HG02759 (cell line): ENCODE measurements around the gene PSD2.
A peak's percentile ranks its signal among the peaks of the same experiment; 100 is the strongest.

Source experiments
- ATAC-seq: cut with Tn5 transposase; IDR thresholded peaks from one replicate; pipeline ENCODE4 v1.9.1; 2021; ENCODE audit warnings: mild to moderate bottlenecking, moderate library complexity; ENCODE audit not compliant: unreplicated experiment

The PSD2 gene

DNA sequence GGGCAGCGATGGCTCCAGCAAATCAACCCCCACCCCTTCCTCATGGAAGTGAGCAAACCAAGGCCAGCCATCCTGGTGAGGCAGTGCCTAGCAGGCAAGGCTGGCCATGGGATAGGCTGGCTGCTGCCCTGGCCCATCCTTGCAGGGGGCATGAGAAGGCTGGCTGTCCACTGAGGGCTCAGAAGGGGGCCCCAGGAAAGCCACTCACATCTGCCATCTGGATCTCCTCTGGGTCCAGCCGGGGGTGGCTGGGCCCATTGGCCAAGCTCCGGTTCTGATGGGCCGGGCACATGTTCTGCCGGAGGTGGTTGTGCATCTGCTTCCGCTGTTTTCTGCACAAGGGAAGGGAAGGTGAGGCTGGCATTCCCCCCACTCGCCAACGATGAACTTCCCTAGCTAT lies 57.1 kb downstream of the PSD2 start:
- no peak for ATAC-seq

DNA sequence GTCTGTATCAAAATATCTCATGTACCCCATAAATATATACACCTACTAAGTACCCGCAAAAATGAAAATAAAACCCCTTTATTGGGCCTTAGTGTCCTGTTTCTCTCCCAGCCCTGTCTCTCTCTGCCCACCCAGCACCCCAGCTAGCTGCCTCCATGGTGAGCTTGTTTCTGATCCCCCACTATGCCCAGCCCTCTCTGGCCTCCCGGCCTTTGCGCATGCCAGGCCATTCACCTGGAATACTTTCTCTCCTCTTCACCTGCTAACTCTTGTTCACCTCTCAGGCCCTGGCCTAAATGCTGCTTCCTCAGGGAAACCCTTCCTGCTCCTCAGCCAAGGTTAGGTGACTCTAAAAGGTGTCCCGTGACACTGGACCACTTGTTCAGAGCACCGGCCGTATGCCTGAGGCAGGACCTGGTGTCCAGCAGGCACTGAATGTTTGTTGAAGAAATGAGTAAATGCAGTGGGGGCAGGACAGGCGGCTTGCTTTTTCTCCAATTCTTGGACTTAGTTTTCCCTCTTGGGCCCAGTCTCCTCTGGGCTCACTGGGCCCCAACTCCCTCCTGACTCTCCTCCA lies 58.5 kb downstream of the PSD2 start:
- no peak for ATAC-seq

DNA sequence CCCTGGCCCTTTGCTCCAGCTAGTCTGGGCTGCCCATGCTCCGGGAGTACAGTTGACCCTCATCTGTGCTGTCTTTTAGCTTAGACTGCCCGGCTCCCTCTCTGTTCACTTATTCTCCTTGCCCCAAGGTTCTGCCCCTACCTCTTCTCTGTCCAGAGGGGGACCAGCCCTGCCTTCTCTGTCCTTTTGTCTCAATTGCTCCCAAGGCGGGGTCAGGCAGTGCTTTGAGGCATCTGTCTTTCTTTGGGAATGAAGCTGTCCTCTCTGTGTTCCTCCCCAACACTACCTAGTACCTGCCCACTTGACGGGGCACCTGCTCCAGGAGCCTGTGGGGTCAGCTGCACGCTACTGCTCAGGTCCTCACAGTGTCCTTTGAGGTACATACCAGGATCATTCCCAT lies 59.3 kb downstream of the PSD2 start:
- no peak for ATAC-seq

DNA sequence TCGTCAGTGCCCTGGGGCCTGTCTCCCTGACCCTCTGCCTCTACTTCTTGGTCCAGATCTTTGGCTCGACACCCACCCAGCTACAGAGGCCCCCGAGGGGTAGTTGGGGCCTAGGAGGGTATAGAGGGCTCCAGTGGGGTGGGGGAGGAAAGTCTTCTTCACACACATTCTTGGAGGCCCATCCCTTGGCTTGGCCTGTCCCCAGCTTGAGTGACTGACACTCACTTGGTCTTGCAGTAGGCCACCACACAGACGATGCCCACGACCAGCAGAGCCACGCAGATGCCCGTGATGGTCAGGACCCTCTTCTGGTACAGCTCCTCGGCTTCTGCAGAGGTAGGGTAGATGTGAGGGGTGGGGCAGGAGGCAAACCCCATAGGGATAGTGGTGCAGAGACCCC lies 59.8 kb downstream of the PSD2 start:
- no peak for ATAC-seq

DNA sequence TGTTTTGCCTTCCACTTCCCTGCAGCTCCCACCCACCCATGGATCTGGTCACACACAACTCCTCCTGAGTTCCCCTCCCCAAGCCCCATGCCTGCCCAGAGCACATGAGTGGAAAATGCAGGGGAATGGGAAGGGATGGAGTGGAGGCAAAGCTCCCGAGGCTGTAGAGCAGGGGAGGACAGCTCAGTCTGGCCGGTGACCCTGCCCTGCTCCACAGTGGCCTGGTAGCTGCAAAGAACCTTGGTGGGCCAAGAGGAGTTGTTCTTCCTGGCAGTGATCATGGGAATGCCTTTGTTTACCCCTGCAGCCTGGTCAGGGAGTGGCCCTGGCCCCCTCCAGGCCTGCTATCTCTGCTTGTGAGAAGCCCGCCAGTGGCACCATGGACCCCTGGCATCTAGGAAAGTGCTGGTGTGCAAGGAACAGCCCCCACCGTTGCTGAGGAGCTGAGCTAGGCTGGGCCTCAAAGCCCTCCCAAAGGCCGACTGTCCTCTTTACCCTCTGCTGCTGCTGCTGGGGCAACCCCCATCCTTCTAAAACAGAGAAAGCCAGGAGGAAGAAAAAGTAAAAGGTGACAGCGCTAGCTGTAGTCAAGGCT lies 60.4 kb downstream of the PSD2 start:
- ATAC-seq, result no peak

DNA sequence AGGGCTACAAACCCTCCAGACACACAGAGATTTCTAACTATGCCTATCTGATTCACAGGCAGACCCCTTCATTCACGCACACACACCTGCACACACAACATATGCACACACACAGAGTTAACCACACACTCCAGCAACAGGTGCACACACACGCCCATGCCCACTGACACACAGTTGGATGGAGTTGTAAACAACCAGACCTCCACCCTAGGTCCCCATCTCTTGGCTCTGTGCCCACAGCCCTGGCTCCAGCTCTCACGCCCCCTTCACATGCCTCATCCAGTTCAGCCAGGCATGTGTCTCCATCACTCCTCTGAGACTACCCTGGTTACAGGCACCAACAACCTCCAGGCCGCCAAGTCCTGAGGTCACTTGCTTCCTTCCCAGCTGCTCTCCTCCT lies 61.1 kb downstream of the PSD2 start:
- no peak for ATAC-seq

DNA sequence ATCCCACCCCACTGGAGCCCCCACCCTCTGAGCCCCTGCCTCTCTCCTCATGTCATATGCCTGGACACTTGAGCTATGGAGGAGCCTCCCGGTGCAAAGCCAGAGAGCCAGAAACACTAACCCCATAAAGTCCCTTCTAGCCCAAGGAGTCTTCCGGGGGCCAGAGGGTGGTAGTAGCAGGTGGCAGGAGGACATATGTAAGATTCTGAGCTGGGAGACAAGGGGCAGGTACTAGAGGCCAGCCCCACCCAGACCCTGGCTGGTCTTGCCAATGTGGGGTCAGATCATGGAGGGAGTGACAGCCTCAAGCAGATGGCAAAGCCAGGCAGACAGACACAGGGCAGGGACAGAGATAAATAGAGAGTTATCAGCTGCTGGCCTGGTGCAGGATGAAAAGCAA lies 63.4 kb downstream of the PSD2 start:
- ATAC-seq, result no peak

DNA sequence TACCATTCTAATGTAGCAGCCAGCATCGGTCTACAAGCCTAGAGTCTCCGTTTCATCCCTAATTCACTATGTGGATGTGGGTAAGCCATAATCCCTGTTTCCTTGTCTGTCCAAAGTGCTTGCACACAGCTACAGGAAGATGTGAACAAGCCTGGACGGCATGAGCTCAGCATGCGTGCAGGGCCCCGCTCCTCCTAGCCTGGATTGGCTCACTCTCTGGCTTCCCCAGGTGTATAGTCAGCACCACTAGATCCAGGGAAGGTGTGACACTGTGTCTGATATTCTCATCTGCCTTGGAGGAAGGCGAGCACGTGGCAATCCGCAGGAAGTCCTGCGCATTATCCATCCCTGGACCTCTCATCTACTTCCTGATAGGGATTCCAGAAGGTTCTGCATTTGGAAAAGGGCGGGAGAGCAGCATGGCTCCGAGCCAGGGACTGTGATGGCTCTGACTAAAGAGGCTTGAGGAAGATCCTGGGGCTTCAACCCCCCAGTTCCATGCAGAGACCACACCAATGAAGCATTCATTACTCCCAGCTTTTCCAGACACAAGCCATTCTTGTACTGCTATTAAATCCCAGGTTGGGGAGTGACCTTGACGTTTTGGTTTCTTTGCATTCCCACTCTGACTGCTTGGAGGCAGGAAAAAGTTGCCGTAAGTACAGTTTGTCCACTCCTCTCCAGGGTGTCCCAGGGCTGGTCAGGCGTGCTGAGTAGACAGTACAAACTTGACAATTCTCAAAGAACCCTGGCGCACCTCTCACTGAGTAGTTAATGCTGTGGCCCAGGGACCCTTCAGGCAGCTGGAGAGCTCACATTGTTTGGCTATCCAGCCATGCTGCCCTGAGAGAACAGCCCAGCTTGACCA lies 65.6 kb downstream of the PSD2 start:
- ATAC-seq, result no peak

DNA sequence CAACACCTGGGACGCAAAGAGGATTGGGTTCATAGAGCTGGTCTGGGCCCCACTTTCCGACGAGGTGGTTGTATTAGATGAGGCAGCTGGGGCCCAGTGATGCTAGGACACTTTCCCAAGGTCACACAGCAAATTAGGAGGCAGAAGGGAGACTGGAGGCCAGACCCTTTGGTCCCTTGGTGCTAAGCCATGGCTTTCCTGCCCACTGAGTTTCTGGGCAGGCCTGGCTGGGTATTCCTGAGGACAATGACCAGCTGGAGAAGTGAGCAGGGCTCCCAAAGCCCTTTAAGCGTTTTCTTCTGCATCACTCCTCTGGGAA lies 66.2 kb downstream of the PSD2 start:
- no peak for ATAC-seq

DNA sequence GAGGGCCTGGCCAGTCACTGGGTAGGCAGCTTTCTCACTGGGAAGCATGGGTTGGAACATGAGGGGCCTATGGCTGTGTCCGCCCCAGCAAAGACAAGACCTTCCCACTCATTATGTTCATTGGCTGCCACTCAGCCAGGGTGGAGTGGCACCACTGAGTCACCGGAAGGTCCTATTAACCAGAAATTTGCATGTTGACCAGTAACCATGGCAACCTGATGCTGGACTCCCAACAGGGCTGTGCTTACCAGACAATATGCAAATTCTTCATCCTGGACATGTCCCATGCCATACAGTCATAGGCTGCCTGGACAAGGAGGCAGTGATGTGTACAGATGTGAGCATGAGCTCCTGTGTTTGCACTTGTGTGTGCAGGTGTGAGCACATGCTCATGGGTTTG lies 66.7 kb downstream of the PSD2 start:
- peak; percentile 37 for ATAC-seq

DNA sequence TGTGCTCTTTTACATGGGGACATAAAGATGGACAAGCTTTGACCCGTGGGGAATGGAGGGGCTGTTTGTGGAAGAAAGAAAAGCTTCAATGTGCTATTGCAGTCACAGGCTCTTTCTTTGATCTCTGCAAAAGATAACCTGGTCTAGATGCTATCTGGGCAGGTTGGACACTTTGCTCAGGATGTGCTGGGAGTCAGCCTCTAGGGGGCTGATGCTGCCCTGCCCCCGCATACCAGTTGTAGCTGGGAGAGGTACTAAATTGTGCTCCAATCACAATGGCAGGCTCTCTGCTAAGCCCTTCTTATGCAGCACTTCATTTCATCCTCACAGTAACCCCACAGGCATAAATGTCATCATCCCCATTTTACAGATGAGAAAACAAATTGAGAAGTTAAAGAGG lies 67.2 kb downstream of the PSD2 start:
- ATAC-seq, result no peak

DNA sequence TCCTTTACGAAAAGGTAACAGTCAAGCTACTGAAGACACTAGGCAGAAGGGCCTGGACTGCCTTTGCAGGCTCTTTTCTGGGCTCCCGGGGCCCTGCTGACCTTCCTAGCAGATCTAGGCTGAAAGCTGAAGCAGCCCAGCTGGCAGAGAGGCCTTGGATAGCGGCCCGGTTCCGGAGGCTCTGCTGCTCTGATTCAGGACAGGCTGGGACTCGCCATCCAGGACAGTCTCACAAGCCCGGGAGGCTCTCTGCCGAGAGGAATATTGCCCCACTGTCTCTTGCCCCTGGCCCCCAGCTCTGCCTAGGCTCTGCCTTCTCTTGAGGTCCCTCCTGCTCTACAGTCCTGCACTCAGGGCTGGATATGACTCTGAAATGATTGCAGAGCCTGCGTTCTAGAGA lies 67.8 kb downstream of the PSD2 start:
- no peak for ATAC-seq

DNA sequence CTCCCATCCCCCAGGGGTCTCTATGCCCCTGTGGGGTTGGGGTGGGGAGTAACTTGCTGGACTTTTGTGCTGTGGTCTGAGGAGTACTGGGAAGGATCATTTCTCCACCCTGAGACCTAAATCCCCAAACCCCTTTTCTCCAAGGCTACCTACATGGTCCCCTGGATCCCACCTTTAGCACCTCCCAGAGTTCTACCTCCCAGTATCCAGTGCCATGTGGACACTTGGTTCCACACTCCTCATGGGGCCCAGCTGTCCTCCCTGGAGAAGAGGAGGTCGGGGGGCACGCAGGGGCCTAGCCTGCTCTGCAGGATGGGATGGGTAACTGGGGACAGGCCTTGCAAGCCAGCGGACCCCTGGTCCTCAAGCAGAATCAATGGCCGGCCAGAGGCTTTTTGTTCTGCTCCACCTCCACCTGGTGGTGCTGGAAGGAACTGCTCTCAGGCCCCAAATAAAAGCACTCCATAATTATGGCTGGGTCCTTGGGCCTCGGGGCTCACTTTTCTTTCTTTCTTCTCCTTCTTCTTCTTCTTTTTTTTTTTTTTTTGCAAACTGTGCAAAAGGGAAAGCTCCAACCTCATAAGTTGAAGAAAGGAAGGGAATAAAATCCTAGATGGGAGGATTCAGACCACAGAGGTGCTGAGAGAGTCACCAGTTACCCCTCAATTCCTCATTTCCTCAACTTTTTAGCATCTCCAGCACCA lies 68.4 kb downstream of the PSD2 start:
- peak; percentile 74 for ATAC-seq

DNA sequence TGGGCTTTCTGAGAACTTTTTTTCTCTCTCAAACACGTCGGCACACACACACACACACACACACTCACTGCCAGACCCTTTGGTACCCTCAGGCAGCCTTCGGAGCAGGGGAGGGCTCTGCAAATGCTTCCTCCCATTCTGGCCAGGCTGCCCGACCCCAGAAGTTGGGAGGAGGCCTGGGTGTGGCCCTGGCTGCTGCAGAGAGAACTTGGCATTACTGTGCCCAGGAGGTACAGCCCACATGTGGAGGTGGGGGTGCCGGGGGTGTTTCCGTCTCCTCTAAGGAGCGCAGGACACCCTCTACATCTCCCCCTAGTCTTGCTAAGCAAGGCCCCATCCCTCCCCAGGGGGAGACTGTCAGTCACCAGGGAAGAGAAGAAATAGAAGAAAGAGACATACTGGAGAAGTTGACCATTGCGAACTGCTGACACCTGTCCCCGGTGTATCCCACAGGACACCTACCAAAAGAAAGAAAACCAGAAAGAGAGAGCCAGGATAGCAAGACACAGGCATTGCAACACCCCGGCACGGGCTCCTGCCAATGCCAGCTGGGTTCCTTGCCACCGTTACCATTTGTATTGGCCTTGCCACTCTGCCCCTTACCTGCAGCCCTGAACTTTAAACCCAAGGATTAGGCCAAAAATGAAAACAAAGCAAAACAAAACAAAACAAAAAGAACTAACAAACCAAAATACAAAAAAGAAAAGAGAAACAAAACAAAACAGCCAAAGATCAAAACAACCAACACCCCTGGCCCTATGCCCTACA lies 69.3 kb downstream of the PSD2 start:
- no peak for ATAC-seq

DNA sequence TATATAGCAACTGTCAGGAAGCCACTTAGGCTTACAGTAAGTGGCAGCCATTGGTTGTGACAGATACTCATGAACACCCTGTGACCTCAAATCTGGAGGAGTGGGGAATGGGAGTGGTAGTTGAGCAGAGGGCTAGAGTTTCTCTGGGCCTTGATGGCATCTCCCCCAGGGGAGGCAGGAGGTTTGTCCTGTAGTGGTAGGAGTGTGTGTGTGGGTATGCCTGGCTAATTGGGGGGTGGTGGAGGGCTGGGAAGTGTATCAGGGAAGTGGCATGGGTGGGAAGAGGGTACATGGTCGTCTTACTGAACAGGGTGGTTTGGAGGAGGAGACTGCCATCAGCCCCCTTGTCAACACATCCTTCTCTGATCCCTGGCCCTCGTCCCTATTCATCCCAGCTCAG lies 71.5 kb downstream of the PSD2 start:
- no peak for ATAC-seq

DNA sequence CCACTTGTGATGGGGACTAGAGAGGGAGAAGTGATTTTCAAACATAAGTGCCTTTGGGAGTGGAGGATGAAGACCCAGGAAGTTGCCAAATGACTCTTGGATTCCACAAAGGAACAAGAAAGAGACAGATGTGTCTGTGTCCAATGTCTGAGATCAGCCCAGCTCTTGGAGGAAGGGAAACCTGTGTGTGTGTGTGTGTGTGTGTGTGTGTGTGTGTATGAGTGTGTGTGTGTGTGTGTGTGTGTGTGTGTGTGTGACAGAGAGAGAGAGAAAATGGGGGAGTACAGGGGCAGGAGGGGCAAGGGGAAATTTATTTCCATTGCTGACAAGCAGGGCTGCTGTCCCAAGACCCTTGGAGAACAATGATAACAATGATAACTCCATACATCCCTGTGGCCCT lies 72.0 kb downstream of the PSD2 start:
- no peak for ATAC-seq

DNA sequence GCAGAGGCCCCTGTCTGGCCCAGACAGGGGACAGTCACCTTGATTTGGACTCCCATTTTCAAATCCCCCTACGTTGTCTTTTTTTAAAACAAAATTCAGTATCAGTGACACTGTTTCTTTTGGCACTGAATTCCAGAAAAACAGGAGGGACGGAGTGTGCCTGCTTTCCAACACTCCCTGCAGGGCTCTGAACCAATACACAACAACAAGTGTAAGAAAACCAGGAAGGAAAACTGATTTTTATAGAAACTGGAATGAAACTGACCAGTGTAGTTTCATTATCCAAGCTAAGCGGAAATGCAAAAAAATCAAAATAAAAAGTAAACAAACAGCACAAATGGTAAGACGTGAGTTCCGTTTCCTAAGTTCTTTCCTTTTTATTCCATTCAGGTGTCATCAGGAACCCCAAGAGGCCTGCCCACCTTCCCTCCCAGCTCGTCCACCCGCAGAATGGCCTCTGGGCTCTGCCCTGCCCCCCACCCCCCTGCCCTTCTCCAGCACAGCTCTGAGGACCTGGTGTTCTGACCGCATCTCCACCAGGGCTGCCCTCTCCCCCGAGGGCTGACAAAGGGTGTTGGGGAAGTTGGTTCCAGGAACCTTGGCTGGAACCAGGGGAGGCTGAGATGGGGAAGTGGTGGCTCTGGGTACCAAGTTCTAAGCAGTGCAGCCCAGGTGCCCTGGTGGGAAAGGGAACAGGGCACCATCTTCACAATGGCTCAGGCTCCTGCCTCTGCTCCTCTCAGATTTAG lies 73.6 kb downstream of the PSD2 start:
- ATAC-seq, result no peak

DNA sequence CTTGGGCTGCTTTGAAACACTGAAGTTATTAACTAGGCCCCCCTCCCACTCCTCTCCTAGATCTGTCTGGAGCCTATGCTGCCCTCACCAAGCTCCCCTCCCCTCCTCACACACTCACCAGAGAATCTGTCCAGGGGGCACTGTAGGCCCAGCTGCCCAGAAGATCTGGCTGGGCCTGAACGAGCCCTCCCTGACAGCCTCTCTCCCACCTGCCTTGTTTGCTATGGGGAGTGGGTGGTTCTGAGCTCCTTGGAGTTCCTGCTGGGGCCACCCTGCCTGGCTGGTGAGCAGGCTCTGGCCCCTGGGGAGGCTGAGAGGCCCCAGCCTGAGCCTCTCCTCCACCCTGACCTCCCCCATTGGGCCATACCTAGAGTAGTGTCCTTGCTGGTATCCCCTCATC lies 75.1 kb downstream of the PSD2 start:
- no peak for ATAC-seq

DNA sequence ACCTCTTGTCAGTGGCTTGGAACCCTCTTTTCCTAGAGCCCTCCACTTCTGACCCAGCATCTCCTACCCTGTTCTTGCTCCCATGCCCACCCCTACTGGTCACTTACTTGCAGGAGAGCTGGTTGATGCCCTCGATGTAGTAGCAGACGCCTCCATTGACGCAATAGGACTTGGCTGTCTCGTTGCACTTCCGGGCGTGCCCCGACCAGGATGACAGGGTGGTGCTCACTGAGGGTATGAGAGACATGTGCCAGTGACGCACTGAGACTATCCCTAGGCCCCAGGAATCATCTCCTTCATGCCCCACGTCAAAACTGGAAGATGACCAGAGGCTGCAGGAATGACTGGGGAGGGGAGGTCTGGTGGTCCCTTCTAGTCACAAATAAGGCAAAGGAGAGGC lies 76.0 kb downstream of the PSD2 start:
- no peak for ATAC-seq

DNA sequence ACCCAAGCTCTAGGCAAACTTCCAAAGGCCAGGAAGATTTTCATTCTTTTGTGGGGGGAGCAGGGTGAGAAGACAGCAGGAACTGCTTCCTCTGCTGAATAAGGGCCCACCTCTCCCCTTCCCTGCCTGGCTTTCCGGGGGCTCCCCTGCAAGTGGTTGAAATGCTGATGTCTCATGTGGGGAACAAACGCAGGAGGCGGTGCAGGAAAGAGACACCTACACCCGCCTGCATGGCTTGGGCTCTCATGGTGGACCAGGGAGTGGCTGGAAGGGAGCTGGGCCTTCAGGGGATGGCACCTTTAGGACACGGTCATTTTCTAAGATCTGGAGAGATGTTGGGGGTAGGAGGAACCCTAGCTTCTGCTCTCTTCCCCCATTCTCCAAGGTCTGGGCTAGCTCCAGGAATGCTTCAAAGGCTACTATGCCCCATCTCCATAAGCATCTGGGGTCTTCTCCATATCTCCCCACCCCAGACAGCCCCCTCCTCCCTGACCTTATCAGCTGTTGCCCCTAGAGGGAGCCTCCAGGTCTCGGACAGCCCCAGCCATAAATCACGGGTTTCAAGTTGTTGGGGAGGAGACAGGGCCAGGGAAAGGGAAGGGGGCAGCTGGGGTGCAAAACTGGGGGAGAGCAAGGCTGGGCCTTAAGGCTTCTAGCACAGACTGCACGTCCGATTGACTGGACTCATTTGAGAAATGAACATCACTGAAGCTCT lies 76.6 kb downstream of the PSD2 start:
- no peak for ATAC-seq
